ENCODE data around the gene PTPRT.

DNA sequence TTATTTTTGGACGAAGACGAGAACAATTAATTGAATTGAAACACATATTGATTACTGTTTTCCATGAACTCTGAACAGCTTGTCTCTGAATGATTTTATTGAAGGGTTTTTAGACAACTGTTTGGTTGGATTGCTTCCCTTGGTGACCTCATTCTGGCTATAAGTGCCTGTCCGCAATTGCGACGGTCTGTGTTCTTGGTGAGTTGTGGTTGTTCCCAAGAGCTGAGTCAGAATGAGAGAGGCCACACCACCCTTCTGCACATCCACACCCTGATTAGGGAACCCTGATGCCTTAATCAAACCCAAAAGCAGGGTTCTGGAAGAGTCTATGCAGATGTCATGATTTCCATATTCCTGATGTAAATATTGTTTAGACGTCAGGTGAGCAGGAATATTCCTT is 747.0 kb downstream of the PTPRT start:
- TF ChIP-seq, protein P1, sequence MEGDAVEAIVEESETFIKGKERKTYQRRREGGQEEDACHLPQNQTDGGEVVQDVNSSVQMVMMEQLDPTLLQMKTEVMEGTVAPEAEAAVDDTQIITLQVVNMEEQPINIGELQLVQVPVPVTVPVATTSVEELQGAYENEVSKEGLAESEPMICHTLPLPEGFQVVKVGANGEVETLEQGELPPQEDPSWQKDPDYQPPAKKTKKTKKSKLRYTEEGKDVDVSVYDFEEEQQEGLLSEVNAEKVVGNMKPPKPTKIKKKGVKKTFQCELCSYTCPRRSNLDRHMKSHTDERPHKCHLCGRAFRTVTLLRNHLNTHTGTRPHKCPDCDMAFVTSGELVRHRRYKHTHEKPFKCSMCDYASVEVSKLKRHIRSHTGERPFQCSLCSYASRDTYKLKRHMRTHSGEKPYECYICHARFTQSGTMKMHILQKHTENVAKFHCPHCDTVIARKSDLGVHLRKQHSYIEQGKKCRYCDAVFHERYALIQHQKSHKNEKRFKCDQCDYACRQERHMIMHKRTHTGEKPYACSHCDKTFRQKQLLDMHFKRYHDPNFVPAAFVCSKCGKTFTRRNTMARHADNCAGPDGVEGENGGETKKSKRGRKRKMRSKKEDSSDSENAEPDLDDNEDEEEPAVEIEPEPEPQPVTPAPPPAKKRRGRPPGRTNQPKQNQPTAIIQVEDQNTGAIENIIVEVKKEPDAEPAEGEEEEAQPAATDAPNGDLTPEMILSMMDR (IDR thresholded peaks at IDR 0.05; ENCODE audit: low read depth, low read length, missing input control), result no peak
- TF ChIP-seq GABPA (IDR thresholded peaks at IDR 0.05 in 1 of 2, conservative IDR thresholded peaks at IDR 0.05 in 1 of 2), result no peak

All from liver (tissue), 3 donors.